NT2/D1 (cell line): Measurements from ENCODE around the gene SFXN3.

Source experiments
- SUZ12 ChIP-seq: IDR thresholded peaks from 2 replicates; pipeline ENCODE4 v1.6.1; 2011; ENCODE audit not compliant: insufficient read length, insufficient read depth; ENCODE audit errors: extremely low read depth
- YY1 ChIP-seq: IDR thresholded peaks from 2 replicates; pipeline ENCODE4 v1.6.1; 2011; ENCODE audit not compliant: insufficient read length, insufficient read depth
- ZNF274 ChIP-seq: IDR thresholded peaks from 2 replicates; pipeline ENCODE4 v1.6.1; 2011; ENCODE audit warnings: mild to moderate bottlenecking, low read depth, low read length

DNA sequence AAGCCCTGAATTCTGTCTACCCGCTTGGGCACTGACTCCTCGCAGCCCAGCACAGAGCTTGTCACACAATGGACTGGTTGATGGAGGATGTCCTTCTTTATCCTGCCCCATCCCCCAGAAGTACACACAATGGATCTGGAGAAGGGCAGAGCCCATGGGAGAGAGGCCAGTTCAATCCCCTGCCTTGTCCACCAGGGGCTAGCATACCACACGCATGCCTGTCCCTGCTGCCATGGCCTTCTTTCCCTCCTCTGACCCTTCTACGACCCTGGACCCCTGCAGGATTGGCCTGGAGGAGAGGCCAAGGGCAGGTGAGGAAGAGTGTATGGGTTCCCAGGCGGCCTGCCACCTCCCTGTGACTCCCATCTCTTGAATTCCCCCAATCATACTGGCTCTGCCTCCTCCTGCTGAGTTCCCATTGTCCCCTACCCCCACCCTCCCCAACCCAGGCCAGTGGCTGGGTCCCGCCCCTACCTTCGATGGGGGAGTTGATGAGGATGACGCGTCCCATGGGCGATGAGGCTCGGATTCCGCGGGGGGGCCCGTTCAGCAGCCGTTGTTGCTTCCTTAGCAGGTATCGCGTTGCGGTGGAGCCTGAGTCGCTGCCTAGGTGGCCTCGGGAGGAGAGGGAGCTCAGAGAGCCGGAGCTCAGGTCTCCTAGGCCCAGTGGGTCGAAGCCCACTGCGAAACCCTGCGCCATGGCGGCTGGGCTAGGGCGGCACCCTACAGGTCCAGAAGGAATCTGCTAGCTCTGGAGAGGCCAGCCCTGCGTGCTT lies 1.3 kb upstream of the SFXN3 start:
- TF ChIP-seq YY1 (no peak), ZNF274 (no peak), SUZ12 (no peak)
